Measurements from ENCODE around the gene RBM26.

- TF ChIP-seq ZFP30 (CRISPR knock-in tag; IDR thresholded peaks at IDR 0.05) (no peak), ARNTL (CRISPR knock-in tag; IDR thresholded peaks at IDR 0.05; ENCODE audit: borderline replicate concordance, low read depth) (no peak), OSR1 (CRISPR knock-in tag; IDR thresholded peaks at IDR 0.05) (no peak), RARB (CRISPR knock-in tag; IDR thresholded peaks at IDR 0.05) (no peak), ISL1 (CRISPR knock-in tag; IDR thresholded peaks at IDR 0.05) (no peak), ZNF565 (CRISPR knock-in tag; conservative IDR thresholded peaks at IDR 0.05; ENCODE audit: low read depth) (no peak), PATZ1 (CRISPR knock-in tag; IDR thresholded peaks at IDR 0.05; ENCODE audit: borderline replicate concordance) (no peak), ZNF70 (CRISPR knock-in tag; IDR thresholded peaks at IDR 0.05) (no peak), ZFP3 (CRISPR knock-in tag; IDR thresholded peaks at IDR 0.05) (no peak), CSDC2 (CRISPR knock-in tag; IDR thresholded peaks at IDR 0.05) (no peak), POU6F1 (CRISPR knock-in tag; IDR thresholded peaks at IDR 0.05; ENCODE audit: borderline replicate concordance, low read depth) (no peak), ESRRG (CRISPR knock-in tag; IDR thresholded peaks at IDR 0.05) (no peak), TOX (CRISPR knock-in tag; IDR thresholded peaks at IDR 0.05; ENCODE audit: borderline replicate concordance) (no peak)
Measured at GRCh38 chr13:79349011-79349410, 57.0 kb downstream of the RBM26 start.
